NK-92 treated with Interleukin-12 subunit alpha and Interleukin-12 subunit beta, amount 100 ng/mL, for 24 hours (cell line): ENCODE data around the gene GALNT16.
"Not testable (repeated sequence)": the region's sequence is repeated elsewhere in the genome, so short reads cannot be mapped to it uniquely, and the experiment has no call there.

Experiments used
- DNase-seq: peaks from one replicate; lab custom pipeline; 2025; lab: John Stamatoyannopoulos, UW

Gene GALNT16

DNA sequence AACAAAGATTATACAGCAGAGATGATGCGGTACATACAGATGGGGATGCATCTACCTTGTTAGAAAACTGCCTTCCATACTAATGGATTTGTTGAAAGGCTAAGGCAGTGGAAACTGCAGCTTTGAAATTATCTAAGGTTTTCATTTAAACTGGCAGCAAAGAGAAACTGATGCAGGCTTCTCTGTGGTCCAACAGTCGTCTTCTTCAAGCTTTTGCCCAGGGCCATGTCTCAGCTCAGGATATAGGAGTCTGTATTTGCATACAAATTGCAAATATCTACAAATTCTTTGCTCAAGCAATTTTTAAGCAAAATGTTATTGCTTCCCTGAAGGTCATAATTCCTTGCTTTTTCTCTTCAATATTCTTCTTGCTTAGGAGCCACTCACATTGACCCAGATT, 104.4 kb downstream of the GALNT16 start:
- DNase-seq = no peak

GRCh38 chr14:69366069-69366468, 106.1 kb downstream of the GALNT16 start:
- no peak for DNase-seq

- no peak for DNase-seq
These were observed 106.8 kb downstream of the GALNT16 start for GRCh38 chr14:69366761-69367160.

DNA sequence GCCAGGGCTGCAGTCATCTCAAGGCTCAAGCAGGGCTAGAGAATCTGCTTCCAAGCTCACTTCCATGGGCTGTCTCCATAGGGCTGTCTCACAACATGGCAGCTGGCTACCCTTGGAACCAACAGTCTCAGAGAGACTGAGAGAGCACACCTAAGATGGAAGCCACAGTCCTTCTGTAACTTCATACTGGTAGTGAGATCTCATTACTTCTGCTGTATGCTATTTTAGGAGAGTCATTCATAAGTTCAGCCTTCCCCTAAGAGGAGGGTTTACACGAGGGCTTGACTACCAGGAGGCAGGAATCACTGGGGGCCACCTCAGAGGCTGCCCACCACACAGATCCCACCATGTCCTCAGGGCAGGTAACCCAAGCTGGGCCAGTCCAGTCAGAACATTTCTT, 108.4 kb downstream of the GALNT16 start:
- no peak for DNase-seq

DNA sequence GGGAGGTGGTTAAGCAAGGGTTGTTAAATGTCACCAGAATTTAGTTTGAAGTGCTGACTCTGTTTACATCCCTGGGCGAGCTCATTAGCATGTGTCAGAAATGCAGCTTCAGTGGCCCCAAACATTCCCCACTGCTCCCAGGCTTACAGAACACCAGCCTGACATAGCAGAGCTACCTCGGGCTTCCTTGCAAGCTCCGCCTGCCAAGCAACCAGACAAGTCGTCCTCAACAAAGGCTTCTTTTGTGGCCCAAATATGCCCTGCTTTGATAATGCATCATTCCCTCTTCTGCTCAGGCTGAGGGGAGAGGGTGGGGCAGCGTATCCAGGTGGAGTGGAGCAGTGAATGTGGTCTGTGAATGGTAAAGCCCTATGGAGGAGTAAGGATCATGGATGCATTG, 110.1 kb downstream of the GALNT16 start:
- DNase-seq = no peak

GRCh38 chr14:69372146-69372545, 112.2 kb downstream of the GALNT16 start:
- DNase-seq = no peak

- DNase-seq = no peak
These were observed 113.1 kb downstream of the GALNT16 start for GRCh38 chr14:69373104-69373503.

GRCh38 chr14:69374235-69374634, 114.3 kb downstream of the GALNT16 start:
- DNase-seq = no peak

DNA sequence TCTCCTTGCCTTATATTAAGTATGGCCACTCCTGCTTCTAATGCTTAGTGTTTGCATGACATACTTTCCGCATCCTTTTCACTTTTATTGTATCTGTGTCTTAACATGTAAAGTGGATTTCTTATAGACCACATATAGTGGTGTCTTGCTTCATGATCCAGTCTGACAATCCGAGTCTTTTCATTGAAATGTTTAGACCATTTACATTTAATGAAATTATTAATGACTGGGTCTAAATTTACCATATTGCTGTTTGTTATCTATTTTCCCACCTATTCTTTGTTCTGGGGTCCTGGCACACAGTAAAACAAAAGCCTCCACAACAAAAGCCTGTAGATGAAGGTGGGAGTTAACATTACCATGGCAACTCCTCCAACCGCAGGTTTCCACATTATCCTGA, 115.2 kb downstream of the GALNT16 start:
- no peak for DNase-seq

DNA sequence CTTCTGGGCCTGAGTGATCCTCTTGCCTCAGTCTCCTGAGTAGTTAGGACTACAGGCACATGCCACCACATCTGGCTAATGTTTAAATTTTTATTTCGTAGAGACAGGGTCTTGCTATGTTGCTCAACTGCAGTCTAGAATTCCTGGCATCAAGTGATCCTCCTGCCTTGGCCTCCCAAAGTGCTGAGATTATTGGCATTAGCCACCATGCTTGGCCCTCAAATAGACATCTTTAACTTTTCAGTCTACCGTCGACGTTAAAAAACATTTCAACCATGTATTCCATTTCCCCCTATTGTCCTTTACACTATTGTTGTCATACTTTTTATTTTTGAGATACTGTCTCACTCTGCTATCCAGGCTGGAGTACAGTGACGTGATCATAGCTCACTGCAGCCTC, 115.8 kb downstream of the GALNT16 start:
- DNase-seq = no peak

DNA sequence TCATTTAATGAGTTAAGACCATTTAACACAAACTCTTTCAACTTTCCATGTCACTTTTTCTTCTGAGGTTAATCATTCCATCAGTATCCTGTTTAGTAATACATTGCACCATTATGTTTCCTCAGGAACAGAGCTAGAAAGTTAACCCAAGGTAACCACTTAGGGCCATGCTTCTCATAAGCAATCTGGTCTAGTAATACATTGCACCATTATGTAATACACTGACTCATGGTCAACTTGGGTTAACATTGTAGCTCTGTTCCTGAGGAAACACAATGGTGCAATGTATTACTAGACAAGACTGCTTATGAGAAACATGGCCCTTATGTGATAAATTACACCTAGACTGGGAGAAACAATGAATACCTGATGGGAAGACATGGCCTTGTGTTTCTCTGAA, 116.5 kb downstream of the GALNT16 start:
- no peak for DNase-seq

GRCh38 chr14:69378274-69378673, 118.3 kb downstream of the GALNT16 start:
- DNase-seq = no peak

DNA sequence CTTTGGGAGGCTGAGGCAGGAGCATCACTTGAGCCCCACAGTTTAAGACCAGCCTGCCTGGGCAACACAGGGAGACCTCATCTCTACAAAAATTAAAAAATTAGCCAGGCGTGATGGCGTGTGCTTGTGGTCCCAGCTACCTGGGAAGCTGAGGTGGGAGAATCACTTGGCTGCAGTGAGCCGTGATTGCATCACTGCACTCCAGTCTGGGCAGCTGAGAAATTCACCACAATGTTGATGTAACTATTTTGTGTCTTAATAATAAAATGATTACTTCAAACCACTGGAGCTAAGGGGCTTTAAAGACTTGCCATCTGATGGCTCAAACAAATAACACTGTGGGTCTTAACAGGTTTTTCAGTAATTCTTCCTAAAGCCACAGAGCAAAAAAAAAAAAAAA, 127.4 kb downstream of the GALNT16 start:
- no peak for DNase-seq

DNA sequence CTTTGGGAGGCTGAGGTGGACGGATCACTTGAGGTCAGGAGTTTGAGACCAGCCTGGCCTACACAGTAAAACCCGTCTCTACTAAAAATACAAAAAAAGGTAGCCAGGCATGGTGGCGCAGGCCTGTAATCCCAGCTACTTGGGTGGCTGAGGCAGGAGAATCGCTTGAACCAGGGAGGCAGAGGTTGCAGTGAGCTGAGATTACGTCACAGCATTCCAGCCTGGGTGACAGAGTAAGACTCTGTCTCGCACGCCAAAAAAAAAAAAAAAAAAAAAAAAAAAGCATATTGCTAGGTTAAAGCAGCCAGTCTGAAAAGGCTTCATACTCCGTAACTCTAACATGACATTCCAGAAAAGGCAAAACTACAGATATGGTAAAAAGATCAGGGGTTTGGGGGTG, 131.4 kb downstream of the GALNT16 start:
- DNase-seq = not testable (repeated sequence)

DNA sequence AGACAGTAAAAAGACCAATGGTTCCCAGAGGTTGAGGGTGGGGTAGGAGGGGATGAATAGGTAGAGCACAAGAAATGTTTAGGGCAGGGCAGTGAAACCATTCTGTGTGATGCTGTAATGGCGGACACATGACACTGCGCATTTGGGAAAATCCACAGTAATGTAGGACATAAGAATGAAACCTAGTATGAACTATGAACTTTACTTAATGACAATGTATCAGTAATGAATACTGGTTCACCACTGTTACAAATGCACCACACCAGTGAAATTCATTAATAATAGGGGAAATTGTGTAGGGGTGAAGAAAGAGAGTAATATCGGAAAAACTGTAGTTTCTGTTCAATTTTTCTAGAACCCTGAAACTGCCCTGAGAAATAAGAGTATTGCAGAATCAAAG, 132.5 kb downstream of the GALNT16 start:
- DNase-seq = no peak

DNA sequence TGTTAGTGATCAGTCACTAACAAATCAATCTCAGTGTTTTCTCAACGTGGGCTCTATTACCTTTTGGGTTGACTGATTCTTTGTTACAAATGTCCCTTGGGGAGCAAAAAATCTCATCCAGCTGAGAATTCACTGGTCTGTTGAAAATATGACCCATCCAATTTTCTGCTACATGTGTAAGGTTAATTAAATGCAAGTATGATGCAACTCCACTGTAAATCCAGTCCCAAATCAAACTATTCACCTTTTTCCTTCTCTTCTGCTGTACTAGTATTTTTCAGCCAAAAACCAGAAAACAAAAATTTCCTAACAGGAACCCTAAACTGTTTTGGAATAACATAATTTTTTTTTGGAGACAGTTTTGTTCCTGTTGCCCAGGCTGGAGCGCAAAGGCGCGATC, 136.0 kb downstream of the GALNT16 start:
- DNase-seq = no peak

GRCh38 chr14:69398053-69398817, 138.3 kb downstream of the GALNT16 start, which contains the start of the genes ERH and SLC39A9:
Gene ERH, minus strand, starts transcription at chr14:69398299. Its CDS starts 66 bp downstream, at chr14:69398233.
Gene SLC39A9, plus strand, starts transcription at chr14:69398692. Its CDS starts 678 bp downstream, at chr14:69399370.
- peak; percentile 89 for DNase-seq

DNA sequence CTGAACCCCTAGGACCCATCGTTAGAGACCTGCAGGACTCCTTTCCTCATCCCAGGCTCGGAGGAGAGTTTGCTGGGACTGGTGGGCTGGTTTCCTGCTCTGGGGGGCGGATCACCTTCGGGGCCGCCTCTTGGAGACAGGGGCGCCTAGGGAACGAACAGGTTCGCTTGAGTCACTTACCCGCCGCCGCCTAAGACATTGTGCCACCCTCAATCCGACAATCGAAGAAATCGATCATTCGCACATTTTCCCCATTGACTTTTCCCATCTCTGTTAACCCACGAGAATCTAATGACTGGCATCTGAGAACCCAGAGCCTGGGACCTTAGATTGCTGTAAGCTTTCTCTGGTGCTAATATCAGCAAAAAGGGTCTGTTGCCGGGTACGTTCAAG, 138.9 kb downstream of the GALNT16 start:
- no peak for DNase-seq

GRCh38 chr14:69399750-69400149, 139.8 kb downstream of the GALNT16 start:
- no peak for DNase-seq

- DNase-seq = no peak
These were observed 140.2 kb downstream of the GALNT16 start for GRCh38 chr14:69400154-69400553.

DNA sequence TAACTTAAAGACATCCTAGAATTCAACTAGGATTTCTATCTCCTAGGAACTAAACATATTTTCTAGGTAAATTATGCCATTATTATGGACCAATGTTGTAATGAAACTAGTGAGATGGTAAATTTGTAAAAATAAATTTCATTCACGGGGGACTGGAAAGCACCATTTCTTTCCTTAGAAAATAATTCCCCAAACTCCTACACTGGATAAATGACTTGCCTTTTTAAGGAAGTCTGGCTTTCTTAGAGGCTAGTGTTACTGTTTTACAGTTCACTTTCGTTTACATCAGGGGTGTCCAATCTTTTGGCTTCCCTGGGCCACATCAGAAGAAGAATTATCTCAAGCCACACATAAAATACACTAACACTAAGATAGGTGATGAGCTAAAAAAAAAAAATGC, 141.9 kb downstream of the GALNT16 start:
- DNase-seq = no peak

GRCh38 chr14:69404478-69404877, 144.5 kb downstream of the GALNT16 start:
- no peak for DNase-seq

GRCh38 chr14:69404883-69405282, 144.9 kb downstream of the GALNT16 start:
- no peak for DNase-seq

- no peak for DNase-seq
These were observed 145.8 kb downstream of the GALNT16 start for GRCh38 chr14:69405762-69406161.
